Measurements from ENCODE around the gene GTSF1L. TPM values are rescaled to one million over a fixed set of nuclear protein-coding genes. Genes with fewer than 3 reads are reported as not detected.
"Not testable (repeated sequence)": the region's sequence is repeated elsewhere in the genome, so short reads cannot be mapped to it uniquely, and the experiment has no call there.

The GTSF1L gene
- not detected for total RNA-seq

- H3K4me1 Mint-ChIP-seq (ENCODE audit: low read depth in 2 of 2), result peaks cover 11 to 12% of the 10 kb centered on the region in 2 donors
- no peak for DNase-seq (ENCODE audit: low spot score)
- H3K9me3 Mint-ChIP-seq, result no peaks in the 10 kb centered on the region
- H3K27me3 Mint-ChIP-seq, result peaks cover 0 to 2% of the 10 kb centered on the region in 2 donors
- ATAC-seq, result no peak
- H3K36me3 Mint-ChIP-seq, result no peaks in the 10 kb centered on the region
- no peak within 1 kb of the TSS for H3K27ac Mint-ChIP-seq
- no peak within 1 kb of the TSS for H3K4me3 Mint-ChIP-seq
Measured at GRCh38 chr20:43726811-43727338, at the start of gene GTSF1L. TSS of gene GTSF1L (minus strand) at chr20:43727002. CDS start at chr20:43726694, 308 bp downstream.

- Mint-ChIP-seq H3K36me3 (peaks cover 8% of the 10 kb centered on the region), H3K27ac (no peak overlapping the region), H3K4me1 (ENCODE audit: low read depth in 2 of 2) (peaks cover 5 to 14% of the 10 kb centered on the region in 2 donors), H3K4me3 (no peak overlapping the region), H3K9me3 (peaks cover 4% of the 10 kb centered on the region), H3K27me3 (peaks cover 42 to 50% of the 10 kb centered on the region in 2 donors)
- no peak for ATAC-seq
- no peak for DNase-seq (ENCODE audit: low spot score)
Measured at GRCh38 chr20:43774754-43775153, 48.0 kb upstream of the GTSF1L start.

- H3K4me1 Mint-ChIP-seq (ENCODE audit: low read depth in 2 of 2), result peaks cover 11 to 13% of the 10 kb centered on the region in 2 donors
- H3K27me3 Mint-ChIP-seq, result peaks cover 50 to 75% of the 10 kb centered on the region in 2 donors
- DNase-seq (ENCODE audit: low spot score) (no peak), ATAC-seq (no peak)
- no peaks in the 10 kb centered on the region for H3K36me3 Mint-ChIP-seq
- H3K27ac Mint-ChIP-seq, result peak overlapping the region in 1 of 2 donors; percentile 71
- no peaks in the 10 kb centered on the region for H3K9me3 Mint-ChIP-seq
- no peak overlapping the region for H3K4me3 Mint-ChIP-seq
Measured at GRCh38 chr20:43771503-43772190, 44.8 kb upstream of the GTSF1L start.

GRCh38 chr20:43770342-43770741, 43.5 kb upstream of the GTSF1L start:
- H3K36me3 Mint-ChIP-seq, result no peaks in the 10 kb centered on the region
- ATAC-seq, result no peak
- no peak overlapping the region for H3K4me3 Mint-ChIP-seq
- H3K27ac Mint-ChIP-seq, result no peak overlapping the region
- H3K27me3 Mint-ChIP-seq, result peaks cover 50 to 82% of the 10 kb centered on the region in 2 donors
- no peak for DNase-seq (ENCODE audit: low spot score)
- no peaks in the 10 kb centered on the region for H3K9me3 Mint-ChIP-seq
- peaks cover 11 to 13% of the 10 kb centered on the region in 2 donors for H3K4me1 Mint-ChIP-seq (ENCODE audit: low read depth in 2 of 2)

- Mint-ChIP-seq H3K36me3 (no peaks in the 10 kb centered on the region), H3K4me3 (no peak overlapping the region), H3K4me1 (ENCODE audit: low read depth in 2 of 2) (peaks cover 8 to 13% of the 10 kb centered on the region in 2 donors), H3K27ac (no peak overlapping the region), H3K27me3 (peaks cover 43 to 58% of the 10 kb centered on the region in 2 donors), H3K9me3 (no peaks in the 10 kb centered on the region)
- ATAC-seq (no peak), DNase-seq (ENCODE audit: low spot score) (no peak)
Measured at GRCh38 chr20:43767686-43768474, 41.1 kb upstream of the GTSF1L start.

- H3K36me3 Mint-ChIP-seq, result no peaks in the 10 kb centered on the region
- peaks cover 36 to 50% of the 10 kb centered on the region in 2 donors for H3K27me3 Mint-ChIP-seq
- H3K4me1 Mint-ChIP-seq (ENCODE audit: low read depth in 2 of 2), result peaks cover 4 to 13% of the 10 kb centered on the region in 2 donors
- DNase-seq (ENCODE audit: low spot score) (no peak), ATAC-seq (peak in 1 of 2 donors; percentile 18)
- H3K4me3 Mint-ChIP-seq, result no peak overlapping the region
- H3K27ac Mint-ChIP-seq, result no peak overlapping the region
- no peaks in the 10 kb centered on the region for H3K9me3 Mint-ChIP-seq
Measured at GRCh38 chr20:43766917-43767316, 40.1 kb upstream of the GTSF1L start.

- Mint-ChIP-seq H3K27ac (no peak overlapping the region), H3K4me1 (ENCODE audit: low read depth in 2 of 2) (peaks cover 7 to 13% of the 10 kb centered on the region in 2 donors), H3K27me3 (peaks cover 33 to 45% of the 10 kb centered on the region in 2 donors), H3K9me3 (no peaks in the 10 kb centered on the region), H3K4me3 (no peak overlapping the region), H3K36me3 (no peaks in the 10 kb centered on the region)
- ATAC-seq (peak in 1 of 2 donors; percentile 8), DNase-seq (ENCODE audit: low spot score) (no peak)
Measured at GRCh38 chr20:43766385-43766784, 39.6 kb upstream of the GTSF1L start.

- DNase-seq (ENCODE audit: low spot score) (no peak), ATAC-seq (no peak)
- H3K4me3 Mint-ChIP-seq, result no peak overlapping the region
- peaks cover 32 to 41% of the 10 kb centered on the region in 2 donors for H3K27me3 Mint-ChIP-seq
- no peak overlapping the region for H3K27ac Mint-ChIP-seq
- H3K4me1 Mint-ChIP-seq (ENCODE audit: low read depth in 2 of 2), result peaks cover 8 to 13% of the 10 kb centered on the region in 2 donors
- no peaks in the 10 kb centered on the region for H3K36me3 Mint-ChIP-seq
- H3K9me3 Mint-ChIP-seq, result no peaks in the 10 kb centered on the region
Measured at GRCh38 chr20:43765916-43766315, 39.1 kb upstream of the GTSF1L start.

GRCh38 chr20:43762911-43763310, 36.1 kb upstream of the GTSF1L start:
- Mint-ChIP-seq H3K9me3 (no peaks in the 10 kb centered on the region), H3K27ac (no peak overlapping the region), H3K4me1 (ENCODE audit: low read depth in 2 of 2) (peaks cover 8 to 10% of the 10 kb centered on the region in 2 donors), H3K4me3 (no peak overlapping the region), H3K36me3 (no peaks in the 10 kb centered on the region), H3K27me3 (peaks cover 24 to 29% of the 10 kb centered on the region in 2 donors)
- ATAC-seq (no peak), DNase-seq (ENCODE audit: low spot score) (no peak)

GRCh38 chr20:43761386-43762340, 34.9 kb upstream of the GTSF1L start:
- no peaks in the 10 kb centered on the region for H3K9me3 Mint-ChIP-seq
- no peak for DNase-seq (ENCODE audit: low spot score)
- ATAC-seq, result peak; percentile 18 to 32
- H3K36me3 Mint-ChIP-seq, result no peaks in the 10 kb centered on the region
- peaks cover 0 to 10% of the 10 kb centered on the region in 2 donors for H3K4me1 Mint-ChIP-seq (ENCODE audit: low read depth in 2 of 2)
- peak overlapping the region in 1 of 2 donors; percentile 81 for H3K27ac Mint-ChIP-seq
- no peak overlapping the region for H3K4me3 Mint-ChIP-seq
- peaks cover 17 to 18% of the 10 kb centered on the region in 2 donors for H3K27me3 Mint-ChIP-seq

GRCh38 chr20:43757888-43758287, 31.1 kb upstream of the GTSF1L start:
- ATAC-seq; H3K9me3 Mint-ChIP-seq; H3K4me3 Mint-ChIP-seq; DNase-seq (ENCODE audit: low spot score); H3K27ac Mint-ChIP-seq: not testable (repeated sequence)
- H3K27me3 Mint-ChIP-seq, result peaks cover 19 to 23% of the 10 kb centered on the region in 2 donors
- H3K4me1 Mint-ChIP-seq (ENCODE audit: low read depth in 2 of 2), result peaks cover 16 to 33% of the 10 kb centered on the region in 2 donors
- H3K36me3 Mint-ChIP-seq, result peaks cover 12% of the 10 kb centered on the region

- H3K36me3 Mint-ChIP-seq, result peaks cover 12% of the 10 kb centered on the region
- no peaks in the 10 kb centered on the region for H3K9me3 Mint-ChIP-seq
- peaks cover 19 to 23% of the 10 kb centered on the region in 2 donors for H3K27me3 Mint-ChIP-seq
- no peak overlapping the region for H3K4me3 Mint-ChIP-seq
- ATAC-seq (no peak), DNase-seq (ENCODE audit: low spot score) (no peak)
- H3K4me1 Mint-ChIP-seq (ENCODE audit: low read depth in 2 of 2), result peaks cover 36 to 50% of the 10 kb centered on the region in 2 donors
- peak overlapping the region; percentile 7 to 94 for H3K27ac Mint-ChIP-seq
Measured at GRCh38 chr20:43755851-43756250, 29.0 kb upstream of the GTSF1L start.

GRCh38 chr20:43755390-43755789, 28.6 kb upstream of the GTSF1L start:
- peaks cover 19 to 23% of the 10 kb centered on the region in 2 donors for H3K27me3 Mint-ChIP-seq
- H3K9me3 Mint-ChIP-seq, result no peaks in the 10 kb centered on the region
- no peak overlapping the region for H3K4me3 Mint-ChIP-seq
- peak overlapping the region; percentile 63 to 94 for H3K27ac Mint-ChIP-seq
- H3K4me1 Mint-ChIP-seq (ENCODE audit: low read depth in 2 of 2), result peaks cover 41 to 54% of the 10 kb centered on the region in 2 donors
- DNase-seq (ENCODE audit: low spot score) (no peak), ATAC-seq (no peak)
- peaks cover 12% of the 10 kb centered on the region for H3K36me3 Mint-ChIP-seq

Measured in natural killer cell treated with Interleukin-12 subunit alpha and Interleukin-12 subunit beta and Interleukin-15 and Interleukin-18, amount 100 ng/mL, for 72 hours (primary cell).